GM18951 (cell line): Measurements from ENCODE around the gene NXN.
A peak's percentile ranks its signal among the peaks of the same experiment; 100 is the strongest.

Source experiments
- POLR2A ChIP-seq: IDR thresholded peaks from 4 replicates; pipeline ENCODE4 v1.6.1; 2011; ENCODE audit warnings: mild to moderate bottlenecking; ENCODE audit not compliant: insufficient read length, insufficient read depth; ENCODE audit errors: extremely low read depth
- in situ Hi-C: fragments of 300-500 bp; cut with MboI; formaldehyde crosslinking; loops from one replicate; pipeline ENCODE4 v1.12.0; 2022; ENCODE audit warnings: low sequenced_read_pairs, mixed read lengths, inconsistent platforms; ENCODE audit not compliant: unreplicated experiment

NXN gene

GRCh38 chr17:1002771-1003555 is 23.4 kb upstream of the NXN start:
- in situ Hi-C loops: no loop called here
- no peak for TF ChIP-seq POLR2A

DNA sequence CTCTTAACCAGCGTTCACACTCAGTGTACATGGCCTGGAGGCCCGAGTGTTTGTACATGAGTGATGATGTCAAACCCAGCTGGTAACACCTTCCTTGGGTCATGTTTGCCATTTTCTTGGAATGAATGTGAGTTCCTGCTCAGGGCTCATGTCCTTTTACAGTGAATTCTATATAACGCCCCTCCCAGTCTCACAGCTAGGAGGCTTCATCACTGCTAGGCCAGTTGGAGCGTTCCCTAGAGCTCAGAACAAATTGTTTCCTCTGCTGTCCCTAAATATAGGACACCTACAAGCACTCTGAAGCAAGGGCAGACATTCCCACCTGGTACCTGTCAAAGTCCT is 22.8 kb upstream of the NXN start:
- in situ Hi-C loops: no loop called here
- no peak for TF ChIP-seq POLR2A

- TF ChIP-seq POLR2A: no peak
- in situ Hi-C loops: no loop called here
Observed at GRCh38 chr17:1001640-1002411, 22.2 kb upstream of the NXN start.

DNA sequence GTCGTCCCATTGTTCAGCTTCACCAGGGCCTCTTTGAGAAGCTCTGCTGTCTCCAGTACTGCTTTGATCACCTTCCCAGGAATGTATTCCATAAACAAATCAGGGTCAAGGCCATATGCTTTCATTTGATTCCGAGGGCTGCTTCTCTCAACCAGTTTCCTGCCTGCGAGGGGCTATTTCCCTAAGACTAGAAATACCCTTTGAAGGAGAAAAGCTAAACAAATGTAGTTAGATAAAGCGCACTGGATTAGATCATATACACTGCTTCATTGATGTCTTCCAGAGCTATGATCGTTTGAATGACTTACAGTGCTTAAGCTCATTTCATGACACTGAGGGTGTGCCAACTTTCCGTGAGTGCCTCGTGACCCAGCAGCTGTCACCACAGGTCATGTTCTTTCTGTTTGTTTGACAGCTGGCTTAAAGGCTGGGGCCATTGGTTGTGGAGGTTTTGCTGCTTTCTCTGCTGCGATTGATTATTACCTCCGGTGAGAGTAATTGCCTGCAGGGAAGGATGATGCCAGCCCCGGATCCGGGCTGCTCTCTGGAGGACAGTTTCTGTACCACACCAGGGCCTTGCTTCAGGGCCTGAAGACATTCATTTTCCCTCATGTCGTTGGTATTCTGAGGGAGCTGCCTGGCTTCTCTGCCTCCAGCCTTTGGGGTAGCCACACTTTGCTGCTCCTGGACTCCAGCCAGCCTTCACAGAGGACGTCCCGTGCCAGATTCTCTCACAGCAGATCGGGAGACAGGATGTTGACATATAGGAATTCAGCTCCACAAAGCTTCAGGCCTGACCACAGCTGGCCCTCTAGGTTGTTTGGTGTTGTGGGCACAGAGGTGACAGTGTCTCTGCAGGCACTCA is 21.3 kb upstream of the NXN start:
- in situ Hi-C loops: no loop called here
- no peak for TF ChIP-seq POLR2A

DNA sequence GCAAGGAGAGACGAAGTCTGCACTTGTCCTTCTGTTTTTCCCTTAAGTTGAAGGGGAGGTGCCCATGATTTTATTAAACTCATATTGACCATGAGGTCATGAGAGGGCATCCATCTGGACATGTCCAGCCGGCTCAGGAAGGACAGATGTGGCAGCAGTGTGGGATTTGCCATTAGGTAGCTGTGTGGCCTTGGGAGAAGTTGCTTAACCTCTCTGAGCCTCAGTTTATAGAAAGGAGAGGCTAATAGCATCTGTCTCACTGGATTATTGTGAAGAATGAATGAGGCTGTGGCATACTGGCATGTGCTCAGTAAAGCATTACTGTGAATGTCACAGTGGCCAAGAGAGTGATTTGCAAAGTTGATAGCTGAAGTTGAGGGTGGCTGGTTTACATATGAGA is 18.5 kb upstream of the NXN start:
- TF ChIP-seq POLR2A: no peak
- in situ Hi-C loops: loop anchor here (25.0 kb wide), 1 partner anchor 461 kb away; no protein-coding TSS in a partner anchor

GRCh38 chr17:996554-997344 is 17.2 kb upstream of the NXN start, which contains the start of gene TIMM22:
TSS of gene TIMM22 (plus strand) at chr17:997129. CDS start at chr17:997143, 14 bp downstream.
- peak; percentile 92 for TF ChIP-seq POLR2A
- in situ Hi-C loops: loop anchor here (25.0 kb wide), 1 partner anchor 459 kb away; no protein-coding TSS in a partner anchor

DNA sequence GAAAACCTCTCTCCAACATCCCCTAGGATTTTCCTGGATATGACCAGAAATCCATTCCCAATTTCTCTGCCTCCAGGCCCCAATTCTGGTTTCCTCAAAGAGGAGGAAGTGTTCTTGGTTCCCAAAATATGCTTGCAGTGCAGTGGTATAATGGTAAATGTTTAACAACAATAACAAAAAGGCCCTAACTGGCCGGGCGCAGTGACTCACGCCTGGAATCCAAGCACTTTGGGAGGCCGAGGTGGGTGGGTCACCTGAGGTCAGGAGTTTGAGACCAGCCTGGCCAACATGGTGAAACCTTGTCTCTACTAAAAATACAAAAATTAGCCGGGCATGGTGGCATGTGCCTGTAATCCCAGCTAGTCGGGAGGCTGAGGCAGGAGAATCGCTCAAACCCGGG is 15.7 kb upstream of the NXN start:
- in situ Hi-C loops: loop anchor here (25.0 kb wide), 1 partner anchor 458 kb away; no protein-coding TSS in a partner anchor

DNA sequence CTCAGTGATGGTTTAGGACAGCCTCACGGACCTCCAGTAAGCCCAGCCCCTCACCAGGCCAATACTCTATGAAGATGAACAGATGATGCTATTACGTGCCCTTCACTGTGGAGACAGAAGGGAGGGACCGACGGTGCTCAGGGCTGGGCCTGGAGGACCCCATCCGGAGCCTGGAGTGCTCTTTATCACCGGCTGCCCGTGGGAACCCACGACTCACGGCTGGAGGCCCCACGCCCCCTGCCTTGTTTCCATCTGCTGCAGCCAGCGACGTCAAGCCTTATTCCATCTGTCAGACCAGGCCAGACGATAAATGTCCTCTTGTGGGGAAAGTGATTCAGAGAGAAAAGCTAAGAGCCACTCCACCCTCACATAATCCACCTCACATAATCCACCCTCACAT is 13.4 kb upstream of the NXN start:
- in situ Hi-C loops: loop anchor here (25.0 kb wide), 1 partner anchor 456 kb away; no protein-coding TSS in a partner anchor
- no peak for TF ChIP-seq POLR2A

GRCh38 chr17:988561-988960 is 9.0 kb upstream of the NXN start:
- in situ Hi-C loops: loop anchor here (5.0 to 25.0 kb wide), 2 partner anchors 201 to 451 kb away; no protein-coding TSS in a partner anchor
- no peak for TF ChIP-seq POLR2A

DNA sequence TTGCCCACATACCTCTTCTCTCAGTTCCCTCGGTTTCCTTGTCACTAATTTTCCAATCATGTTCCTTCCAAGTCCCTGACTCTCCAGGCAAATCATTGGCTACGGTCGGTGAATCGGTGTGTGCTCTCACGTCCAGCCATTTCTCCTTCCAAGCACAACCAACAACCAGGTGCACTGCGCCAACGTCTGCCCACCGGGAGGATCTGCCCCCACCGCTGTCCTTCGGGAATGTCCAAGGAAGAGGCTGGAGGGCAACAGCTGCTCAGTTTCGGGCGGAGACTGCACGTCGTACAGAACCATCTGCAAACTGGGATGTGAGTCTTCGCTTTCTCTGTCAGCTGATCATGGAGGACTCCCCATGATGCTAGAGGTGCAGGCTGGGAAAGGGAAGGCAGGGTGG is 8.4 kb upstream of the NXN start:
- TF ChIP-seq POLR2A: no peak
- in situ Hi-C loops: loop anchor here (5.0 to 25.0 kb wide), 2 partner anchors 201 to 451 kb away; no protein-coding TSS in a partner anchor

GRCh38 chr17:986322-986929 is 6.8 kb upstream of the NXN start:
- in situ Hi-C loops: loop anchor here (5.0 to 25.0 kb wide), 2 partner anchors 199 to 449 kb away; no protein-coding TSS in a partner anchor
- no peak for TF ChIP-seq POLR2A

DNA sequence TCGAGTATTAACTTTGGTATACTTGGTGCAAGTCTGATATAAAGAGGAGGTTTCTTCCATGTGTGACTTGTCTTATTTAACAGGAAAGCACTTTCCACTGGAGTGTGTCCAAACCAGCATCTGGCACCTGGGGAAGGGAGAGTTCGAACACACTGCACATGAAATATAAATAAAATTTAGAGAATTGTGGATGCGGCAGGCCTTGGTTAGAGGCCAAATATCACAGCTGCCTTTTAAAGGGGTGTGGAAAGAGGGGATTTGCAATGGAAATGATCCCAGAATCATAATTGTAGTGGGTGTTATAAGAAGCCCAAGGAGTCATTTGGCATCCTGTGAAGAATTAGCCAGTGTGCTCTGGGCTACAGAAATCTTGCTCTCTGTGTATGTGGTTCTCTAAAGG is 4.3 kb upstream of the NXN start:
- in situ Hi-C loops: loop anchor here (25.0 kb wide), 1 partner anchor 447 kb away; no protein-coding TSS in a partner anchor
- no peak for TF ChIP-seq POLR2A

DNA sequence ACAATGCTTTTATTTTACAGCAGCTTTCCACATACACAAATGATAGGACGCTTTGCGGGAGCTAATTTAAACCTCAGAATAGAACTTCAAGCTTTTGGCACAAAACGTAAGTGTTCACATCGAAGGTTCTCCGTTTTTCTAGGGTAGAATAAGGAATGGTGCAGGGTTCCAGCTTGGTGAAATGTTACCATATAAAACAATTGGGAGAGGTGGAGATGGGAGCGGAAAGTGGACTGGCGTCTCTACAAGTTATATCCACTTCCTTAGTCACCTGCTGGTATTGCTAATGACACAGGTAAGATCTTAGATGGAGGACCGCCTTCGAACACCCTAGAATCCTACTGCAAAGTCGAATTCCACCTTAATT is 1.7 kb upstream of the NXN start:
- in situ Hi-C loops: loop anchor here (25.0 kb wide), 1 partner anchor 444 kb away; no protein-coding TSS in a partner anchor
- no peak for TF ChIP-seq POLR2A
